CD1c-positive myeloid dendritic cell (primary cell): ENCODE data around the gene MYOZ3.

ENCODE experiments used
- DNase-seq: peaks from one replicate; pipeline ENCODE4 v3.0.0-alpha.2; 2016; ENCODE audit errors: extremely low spot score

Gene MYOZ3

GRCh38 chr5:150642991-150643710, 17.9 kb upstream of the MYOZ3 start:
- DNase-seq, result no peak

GRCh38 chr5:150644058-150644457, 17.0 kb upstream of the MYOZ3 start:
- DNase-seq, result no peak

- no peak for DNase-seq
Measured at GRCh38 chr5:150644514-150644913, 16.5 kb upstream of the MYOZ3 start.

- no peak for DNase-seq
Measured at GRCh38 chr5:150645070-150645700, 15.9 kb upstream of the MYOZ3 start.

GRCh38 chr5:150647275-150648251, 13.5 kb upstream of the MYOZ3 start:
- no peak for DNase-seq

- DNase-seq, result no peak
Measured at GRCh38 chr5:150648294-150649107, 12.6 kb upstream of the MYOZ3 start.

GRCh38 chr5:150649108-150650020, 11.7 kb upstream of the MYOZ3 start:
- no peak for DNase-seq

GRCh38 chr5:150650021-150651006, 10.7 kb upstream of the MYOZ3 start:
- no peak for DNase-seq

- DNase-seq, result no peak
Measured at GRCh38 chr5:150651382-150651781, 9.7 kb upstream of the MYOZ3 start.

- DNase-seq, result no peak
Measured at GRCh38 chr5:150651924-150652671, 9.0 kb upstream of the MYOZ3 start.

GRCh38 chr5:150653145-150653761, 7.8 kb upstream of the MYOZ3 start:
- no peak for DNase-seq

- DNase-seq, result no peak
Measured at GRCh38 chr5:150653762-150654556, 7.1 kb upstream of the MYOZ3 start.

- DNase-seq, result no peak
Measured at GRCh38 chr5:150655221-150655620, 5.8 kb upstream of the MYOZ3 start.

GRCh38 chr5:150656191-150657132, 4.6 kb upstream of the MYOZ3 start:
- peak; percentile 71 for DNase-seq

- DNase-seq, result no peak
Measured at GRCh38 chr5:150658121-150658520, 2.9 kb upstream of the MYOZ3 start.

- no peak for DNase-seq
Measured at GRCh38 chr5:150658699-150659265, 2.3 kb upstream of the MYOZ3 start.
